H7 (cell line): Measurements from ENCODE around the gene CPXM2. TPM values are rescaled to one million over a fixed set of nuclear protein-coding genes. Genes with fewer than 3 reads are reported as not detected.

Experiments
- DNase-seq: peaks from one replicate; pipeline ENCODE4 v3.0.0; 2012
- H3K27me3 ChIP-seq: 2 replicates; pipeline ENCODE4 v1.6.0; 2011; ENCODE audit warnings: mild to moderate bottlenecking, low read length; ENCODE audit not compliant: control insufficient read depth, insufficient read depth
- H3K36me3 ChIP-seq: replicated peaks from 2 replicates; pipeline ENCODE4 v1.5.1; 2011; ENCODE audit warnings: low read length; ENCODE audit not compliant: control insufficient read depth, insufficient read depth
- H3K4me3 ChIP-seq: 2 replicates; pipeline ENCODE4 v1.5.1; 2011; ENCODE audit warnings: low read depth, mild to moderate bottlenecking, control low read depth, low read length, moderate library complexity; ENCODE audit not compliant: insufficient read depth
- total RNA-seq: library from RNA; depleted of rRNA; stranded (reverse); fragments of >200 nt; shearing (Covaris generic); gene quantifications from 2 replicates; pipeline ENCODE4 v1.2.3, GENCODE V29; 2014; rRNA removed

CPXM2 gene
- 2.9 and 3.1 TPM in 2 replicates for total RNA-seq

DNA sequence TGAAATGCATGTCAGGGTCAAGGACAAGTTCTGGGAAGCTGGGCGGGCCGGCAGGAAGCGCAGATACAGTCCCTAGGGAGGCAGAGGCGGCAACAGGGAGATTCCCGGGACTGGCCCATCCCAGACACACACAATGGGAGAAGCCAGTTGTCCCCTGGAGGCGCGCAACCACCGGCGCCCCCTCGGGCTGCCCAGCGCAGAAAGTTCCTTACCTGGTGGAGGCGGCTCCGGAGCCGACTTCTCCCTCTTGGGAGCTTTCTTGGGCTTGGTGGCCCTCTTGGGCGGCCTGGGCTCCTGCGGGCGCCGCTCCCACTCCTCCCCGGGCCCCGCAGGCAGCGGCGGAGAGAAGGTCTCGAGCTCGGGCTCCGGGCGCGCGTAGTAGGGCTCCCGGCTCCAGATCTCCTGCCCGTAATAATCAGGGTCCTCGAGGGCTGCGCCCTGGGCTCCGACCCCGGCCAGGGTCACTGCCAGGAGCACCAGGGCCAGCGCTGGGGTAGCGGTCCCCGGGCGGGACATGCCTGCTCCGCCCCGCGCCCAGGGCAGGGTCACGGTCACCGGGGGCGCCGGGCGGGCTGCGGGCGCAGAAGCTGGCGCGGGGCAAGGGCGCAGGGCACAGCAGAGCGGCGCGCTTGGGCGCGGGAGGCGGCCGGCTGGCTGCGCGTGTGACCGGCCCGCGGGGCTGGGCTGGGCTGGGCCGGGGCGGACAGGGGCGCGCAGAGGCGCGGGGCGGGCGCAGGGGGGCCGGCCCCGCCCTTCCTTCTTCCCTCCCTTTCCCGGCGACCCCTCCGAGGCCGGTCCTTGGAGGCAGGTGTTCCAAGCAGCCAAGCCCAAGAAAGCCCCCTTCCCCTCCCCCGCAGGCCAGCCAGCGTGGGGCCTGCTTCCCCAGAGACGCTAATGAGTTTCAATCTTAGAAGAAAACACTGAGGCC, at the start of gene CPXM2:
CPXM2 (minus strand) TSS at position 664 of the 928 bp plus-strand sequence; CDS start at position 516, 148 bp downstream.
- no peaks in the 10 kb centered on the region for H3K36me3 ChIP-seq
- DNase-seq, result peak; percentile 89
- peak within 1 kb of the TSS; percentile 53 for H3K4me3 ChIP-seq
- peaks cover 23% of the 10 kb centered on the region for H3K27me3 ChIP-seq

DNA sequence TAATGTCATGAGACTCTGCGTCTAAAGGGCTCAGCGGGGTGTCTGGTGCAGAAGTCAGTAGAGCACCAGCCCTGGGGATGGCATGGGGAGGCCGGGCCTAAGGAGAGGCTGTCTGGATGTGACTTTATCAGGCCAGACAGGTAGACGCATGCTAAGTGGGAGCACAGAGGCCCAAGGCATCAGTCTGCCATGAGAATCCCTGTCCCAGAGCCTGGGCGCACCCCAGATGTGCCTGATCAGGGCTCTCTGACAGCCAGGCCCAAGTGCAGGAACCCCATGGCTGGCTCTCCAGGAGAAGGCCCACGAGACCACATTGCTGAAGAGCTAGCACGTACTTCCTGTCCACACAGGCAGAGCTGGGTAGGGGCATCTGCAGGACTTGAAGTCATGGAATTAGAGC, 48.0 kb upstream of the CPXM2 start:
- Histone ChIP-seq H3K27me3 (no peaks in the 10 kb centered on the region), H3K4me3 (no peak overlapping the region), H3K36me3 (no peaks in the 10 kb centered on the region)
- DNase-seq, result no peak

DNA sequence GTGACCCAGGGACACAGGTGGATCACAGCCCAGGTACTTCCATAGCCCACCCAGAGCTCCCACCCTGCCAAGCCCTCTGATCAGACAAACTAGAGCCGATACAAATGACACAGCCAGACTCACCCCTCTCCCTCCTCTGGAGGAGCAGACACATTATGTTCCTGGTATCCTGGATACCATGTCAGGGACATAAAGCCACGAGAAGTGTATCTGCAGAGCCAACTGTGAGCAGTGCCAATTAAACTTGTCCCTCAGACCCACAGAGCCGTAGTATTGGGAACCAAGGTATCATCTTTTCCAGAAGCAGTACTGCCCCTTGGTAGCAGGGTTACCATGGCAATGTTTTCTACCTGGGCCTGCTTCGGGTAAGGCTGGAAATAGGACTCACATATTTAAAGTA, 47.3 kb upstream of the CPXM2 start:
- Histone ChIP-seq H3K27me3 (no peaks in the 10 kb centered on the region), H3K4me3 (no peak overlapping the region), H3K36me3 (no peaks in the 10 kb centered on the region)
- DNase-seq, result no peak

DNA sequence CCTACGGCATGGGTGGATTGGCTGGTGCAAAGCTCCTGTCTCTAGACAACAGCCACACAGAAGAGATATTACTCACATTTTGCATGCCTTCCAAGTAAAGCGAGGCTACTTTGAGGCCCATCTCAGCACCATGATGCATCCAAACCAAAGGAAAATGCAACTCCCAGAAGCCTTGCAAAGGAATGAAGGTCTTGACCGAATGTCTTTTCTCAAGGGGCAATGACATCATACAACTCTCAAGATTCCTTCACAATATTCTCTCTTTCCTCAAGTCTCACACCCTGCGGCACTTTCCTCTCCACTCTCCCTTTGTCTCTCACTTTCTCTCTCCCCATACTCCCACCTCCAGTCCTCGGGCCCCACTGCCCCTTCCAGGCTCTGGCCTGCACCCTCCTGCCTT, 44.8 kb upstream of the CPXM2 start:
- DNase-seq, result no peak
- Histone ChIP-seq H3K4me3 (no peak overlapping the region), H3K27me3 (no peaks in the 10 kb centered on the region), H3K36me3 (no peaks in the 10 kb centered on the region)

DNA sequence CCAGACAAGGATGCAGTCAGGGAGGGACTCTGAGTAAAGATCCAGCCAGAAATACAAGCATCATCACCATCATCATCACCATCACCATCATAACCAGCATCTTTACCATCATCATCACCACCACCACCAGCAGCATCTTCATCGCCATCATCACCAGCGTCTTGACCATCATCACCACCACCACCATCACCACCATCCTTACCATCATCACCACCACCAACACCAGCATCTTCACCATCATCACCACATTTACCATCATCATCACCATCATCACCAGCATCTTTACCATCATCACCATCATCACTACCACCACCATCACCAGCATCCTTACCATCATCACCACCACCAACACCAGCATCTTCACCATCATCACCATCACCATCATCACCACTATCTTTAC, 44.1 kb upstream of the CPXM2 start:
- H3K4me3 ChIP-seq, result no peak overlapping the region
- no peaks in the 10 kb centered on the region for H3K36me3 ChIP-seq
- DNase-seq, result no peak
- no peaks in the 10 kb centered on the region for H3K27me3 ChIP-seq

DNA sequence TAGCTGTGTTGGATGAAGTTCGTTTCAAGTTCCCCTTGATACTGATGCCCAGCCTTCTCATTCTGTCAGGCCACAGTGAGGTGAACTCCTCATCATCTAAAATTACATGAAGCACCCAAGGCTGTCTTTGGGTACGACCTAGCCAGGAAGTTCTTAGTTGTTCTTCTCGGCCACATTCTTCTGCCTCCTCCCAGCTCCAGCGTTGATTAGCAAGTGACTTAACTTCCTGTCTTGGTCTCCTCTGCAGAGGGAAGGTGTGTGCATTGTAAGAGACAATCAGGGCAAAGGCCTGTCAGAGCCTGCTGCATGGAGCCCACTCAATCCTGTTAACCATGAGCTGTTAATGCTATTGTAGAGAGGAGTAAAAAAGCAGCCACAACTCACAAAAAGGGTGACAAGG, 43.2 kb upstream of the CPXM2 start:
- Histone ChIP-seq H3K4me3 (no peak overlapping the region), H3K27me3 (no peaks in the 10 kb centered on the region), H3K36me3 (no peaks in the 10 kb centered on the region)
- DNase-seq, result no peak

DNA sequence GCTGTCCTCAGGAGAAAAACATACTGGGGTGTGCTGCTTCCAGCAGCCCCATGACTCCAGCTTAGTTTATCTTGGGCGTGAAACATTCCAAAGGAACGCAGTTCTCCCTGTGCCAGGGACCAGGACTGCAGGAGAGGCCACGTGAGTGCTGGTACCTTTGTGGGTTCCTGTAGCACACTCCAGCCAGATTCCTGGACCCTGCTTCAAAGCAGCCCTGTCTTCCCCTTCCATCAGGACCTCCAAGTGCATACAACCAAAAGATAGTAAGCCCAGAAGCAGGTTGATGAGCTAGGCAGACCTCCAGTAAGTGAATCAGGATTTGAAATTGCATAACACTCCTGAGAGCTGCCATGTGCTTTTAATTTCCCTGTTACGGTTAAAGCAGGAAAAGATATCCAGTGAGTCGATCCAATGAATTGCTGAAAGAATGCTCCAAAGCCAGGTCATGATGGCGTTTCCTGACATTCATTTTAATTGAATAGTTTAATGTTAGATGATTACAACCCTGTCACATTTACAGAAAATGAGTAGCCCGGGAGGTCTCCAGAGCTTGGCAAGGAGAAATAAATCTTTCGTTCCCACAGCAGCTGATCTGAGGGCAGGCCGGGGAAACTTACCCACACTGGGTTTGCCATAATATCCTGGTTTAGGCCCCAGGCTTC, 38.9 kb upstream of the CPXM2 start:
- DNase-seq, result no peak
- Histone ChIP-seq H3K27me3 (no peaks in the 10 kb centered on the region), H3K4me3 (no peak overlapping the region), H3K36me3 (no peaks in the 10 kb centered on the region)

DNA sequence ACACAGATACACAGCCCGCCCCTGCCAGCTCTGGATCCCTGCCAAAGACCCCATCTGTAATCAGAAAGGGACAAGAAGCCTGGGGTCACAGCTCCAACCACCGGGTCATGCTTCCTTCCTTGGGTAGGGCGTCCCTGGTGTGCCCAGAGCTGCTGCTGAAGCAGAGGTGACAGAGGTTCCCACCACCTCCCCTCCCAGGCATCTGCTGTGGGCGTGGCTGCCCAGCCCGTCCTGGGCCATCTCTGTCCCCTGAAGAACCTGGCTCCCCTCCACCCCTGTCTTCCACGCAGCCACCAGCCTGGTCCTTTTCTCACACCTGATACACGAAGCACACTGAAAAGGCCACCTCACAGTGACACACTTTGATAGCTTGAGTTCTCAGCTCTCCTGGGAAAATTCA, 38.2 kb upstream of the CPXM2 start:
- DNase-seq, result no peak
- Histone ChIP-seq H3K36me3 (no peaks in the 10 kb centered on the region), H3K27me3 (no peaks in the 10 kb centered on the region), H3K4me3 (no peak overlapping the region)

DNA sequence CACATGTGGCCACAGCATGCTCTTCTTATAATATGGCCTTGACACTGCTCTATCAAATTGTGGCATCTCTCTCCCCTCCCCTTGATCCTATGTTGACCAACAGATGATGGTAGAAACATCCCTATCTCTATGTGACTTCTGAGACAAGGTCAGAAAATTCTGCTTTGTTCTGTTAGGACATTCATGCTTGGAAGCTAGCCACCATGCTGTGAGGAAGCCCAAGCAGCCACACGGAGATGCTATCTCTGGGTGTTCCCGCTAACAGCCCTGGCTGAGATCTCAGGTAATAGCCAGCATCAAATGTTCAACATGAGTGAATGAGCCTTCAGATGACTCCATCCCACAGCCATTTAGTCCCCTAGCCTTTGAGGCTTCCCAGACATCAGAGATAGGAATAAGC, 36.8 kb upstream of the CPXM2 start:
- no peaks in the 10 kb centered on the region for H3K36me3 ChIP-seq
- H3K4me3 ChIP-seq, result no peak overlapping the region
- DNase-seq, result no peak
- no peaks in the 10 kb centered on the region for H3K27me3 ChIP-seq

DNA sequence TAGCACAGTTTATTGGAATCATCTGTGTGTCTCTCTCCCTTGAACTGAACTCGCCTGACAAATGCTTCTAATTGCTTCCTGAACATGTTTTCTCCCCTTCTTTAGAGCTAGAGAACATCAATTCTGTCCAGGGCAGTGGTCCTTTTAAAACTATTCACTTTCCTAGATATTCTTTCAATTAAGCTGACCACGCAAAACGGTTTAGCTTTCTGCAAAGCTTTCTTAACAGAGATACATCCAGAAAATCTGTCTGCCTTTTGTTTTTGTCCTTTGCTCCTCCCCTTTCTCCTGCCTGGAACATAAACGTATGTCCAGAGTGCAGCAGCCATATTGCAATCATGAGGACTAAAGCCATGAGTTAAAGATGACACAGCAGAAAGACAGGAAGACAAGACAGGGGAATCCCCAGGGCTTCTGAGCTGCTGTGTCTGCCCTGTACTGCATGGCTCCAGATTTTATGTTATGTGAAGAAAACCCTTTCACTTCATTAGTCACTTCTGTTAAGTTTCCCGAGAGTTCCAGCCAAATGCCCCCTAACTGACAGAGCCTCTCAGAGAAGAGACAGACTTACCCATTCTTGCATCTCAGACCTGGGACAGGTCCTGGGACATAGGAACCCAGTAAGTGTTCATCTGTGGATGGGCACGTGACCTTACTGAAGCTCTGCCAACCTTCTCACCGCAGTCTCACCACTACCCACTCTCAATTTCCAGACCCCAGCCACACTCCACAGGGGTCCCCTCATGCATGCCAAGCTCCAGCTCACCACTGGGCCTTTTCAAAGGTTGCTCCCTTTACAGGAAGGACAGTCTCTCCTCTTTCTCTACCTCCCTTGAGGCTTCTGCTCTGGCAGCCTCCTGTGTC, 35.0 kb upstream of the CPXM2 start:
- no peaks in the 10 kb centered on the region for H3K36me3 ChIP-seq
- H3K4me3 ChIP-seq, result no peak overlapping the region
- DNase-seq, result no peak
- H3K27me3 ChIP-seq, result no peaks in the 10 kb centered on the region

DNA sequence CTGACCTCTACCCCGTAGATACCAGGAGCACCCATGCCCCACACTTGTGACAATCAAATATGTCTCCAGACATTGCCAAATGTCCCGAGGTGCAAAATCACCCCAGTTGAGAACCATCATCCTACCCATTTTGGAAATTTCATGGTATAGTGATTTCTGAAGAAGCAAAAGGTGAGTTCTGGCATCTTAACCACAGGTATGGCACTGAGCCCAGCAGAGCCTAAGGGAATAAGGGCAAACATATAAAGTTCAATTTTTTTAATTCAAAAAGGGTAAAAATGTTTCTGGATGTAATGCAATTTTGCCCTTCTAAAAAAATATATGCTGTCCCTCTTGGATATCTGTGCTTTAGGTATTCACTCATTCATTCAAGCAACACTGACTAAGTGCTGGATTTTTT, 30.5 kb upstream of the CPXM2 start:
- DNase-seq, result no peak
- no peaks in the 10 kb centered on the region for H3K36me3 ChIP-seq
- no peak overlapping the region for H3K4me3 ChIP-seq
- H3K27me3 ChIP-seq, result no peaks in the 10 kb centered on the region

DNA sequence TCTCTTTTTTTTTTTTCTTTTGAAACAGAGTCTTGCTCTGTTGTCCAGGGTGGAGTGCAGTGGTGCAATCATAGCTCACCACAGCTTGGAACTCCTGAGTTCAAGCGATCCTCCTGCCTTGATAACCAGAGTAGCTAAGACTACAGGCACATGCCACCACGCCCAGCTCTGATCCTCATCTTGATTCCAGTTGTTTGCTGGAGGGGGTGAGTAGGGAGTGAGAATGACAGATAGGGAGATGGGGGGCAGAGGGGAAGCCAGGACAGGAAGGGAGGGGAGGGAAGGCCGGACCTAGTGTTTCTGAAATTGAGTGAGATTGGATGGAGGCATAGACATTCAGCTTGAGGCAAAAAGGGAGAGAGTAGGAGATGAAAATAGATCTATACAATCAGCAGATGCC, 25.2 kb upstream of the CPXM2 start:
- DNase-seq, result no peak
- Histone ChIP-seq H3K4me3 (no peak overlapping the region), H3K36me3 (no peaks in the 10 kb centered on the region), H3K27me3 (no peaks in the 10 kb centered on the region)

DNA sequence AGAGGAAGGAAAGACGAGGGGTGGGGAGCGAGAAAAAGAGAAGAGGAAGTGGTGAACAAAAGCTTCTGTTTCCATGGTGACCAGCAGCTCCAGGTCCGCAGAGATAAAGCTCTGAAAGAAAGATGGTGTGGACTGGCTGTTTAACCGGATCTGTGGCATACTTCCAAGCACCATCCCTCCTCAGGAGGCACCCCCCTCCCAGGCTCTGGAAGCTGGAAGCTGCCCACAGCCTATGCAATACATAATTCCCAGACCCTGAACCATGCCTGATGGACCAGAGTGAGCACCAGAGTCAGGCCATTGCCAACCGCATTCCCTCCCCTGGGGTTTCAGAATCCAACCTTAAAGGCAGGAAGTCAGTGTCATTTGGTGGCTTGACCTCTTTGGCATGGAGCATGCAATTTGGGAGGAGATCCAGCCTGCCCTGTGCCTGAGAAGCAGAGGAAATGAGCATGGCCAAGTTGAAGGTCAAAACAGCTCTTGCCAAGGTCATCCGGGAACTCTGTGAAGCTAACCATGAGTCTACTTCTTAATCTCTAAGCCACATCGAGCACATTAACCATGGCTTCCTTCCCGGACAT, 22.2 kb upstream of the CPXM2 start:
- Histone ChIP-seq H3K27me3 (no peaks in the 10 kb centered on the region; the same call in 1 of the 2 replicates), H3K4me3 (no peak overlapping the region), H3K36me3 (no peaks in the 10 kb centered on the region)
- DNase-seq, result peak; percentile 60

DNA sequence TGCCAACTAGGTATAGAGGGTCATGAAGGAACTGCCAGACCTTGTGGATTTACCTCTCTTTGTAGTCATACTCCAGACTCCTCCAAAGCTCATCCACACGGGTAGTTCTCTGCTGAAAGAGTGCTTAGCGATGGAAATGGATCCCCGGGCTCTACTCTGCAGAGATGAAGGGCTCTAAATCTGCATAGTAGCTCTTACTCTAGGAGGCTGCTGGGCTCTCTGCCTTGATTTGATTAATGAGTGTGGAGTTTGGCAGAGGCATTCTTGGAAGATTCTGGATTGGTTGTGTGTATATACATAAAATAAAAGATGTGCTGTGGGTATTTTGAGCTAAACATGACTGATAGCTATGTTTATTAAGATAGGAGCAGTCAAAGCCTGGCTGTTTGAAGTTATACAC, 21.3 kb upstream of the CPXM2 start:
- DNase-seq, result peak; percentile 54
- Histone ChIP-seq H3K4me3 (no peak overlapping the region), H3K27me3 (no peaks in the 10 kb centered on the region; the same call in 1 of the 2 replicates), H3K36me3 (no peaks in the 10 kb centered on the region)
